Body of pancreas (tissue), 4 donors: ENCODE data around the gene LCMT1. TPM values are rescaled to one million over a fixed set of nuclear protein-coding genes. Genes with fewer than 3 reads are reported as not detected.

Source experiments
- ATAC-seq: fragments of 150-250 bp; one replicate; pipeline ENCODE4 v1.9.1; 2016
- DNase-seq, 4 donors: peaks; one replicate each; pipeline ENCODE4 v3.0.0-alpha.2; 2019
- H3K27ac ChIP-seq, 4 donors: fragments of 200-600 bp; sonication (generic); 1 replicate in 3 of 4; 2 replicates in 1 of 4; pipeline versions ENCODE4 v1.5.1 to v1.6.1; 2016 to 2019; ENCODE audit warnings: mild to moderate bottlenecking in 1 of 4, mixed read lengths in 1 of 4, moderate library complexity in 1 of 4
- H3K27me3 ChIP-seq, 2 donors: fragments of 200-600 bp; sonication (generic); one replicate each; pipeline ENCODE4 v1.6.0; 2016; ENCODE audit warnings: mild to moderate bottlenecking in 1 of 2
- H3K36me3 ChIP-seq, 2 donors: fragments of 200-600 bp; sonication (generic); replicated peaks in 1 of 2; 2 replicates each; pipeline ENCODE4 v1.5.1; 2016; ENCODE audit warnings: low read depth in 2 of 2; ENCODE audit not compliant: insufficient read depth in 1 of 2
- H3K4me1 ChIP-seq: fragments of 200-600 bp; sonication (generic); one replicate; pipeline ENCODE4 v1.6.0; 2016
- H3K4me3 ChIP-seq, 2 donors: fragments of 200-600 bp; sonication (generic); 1 replicate in 1 of 2; 2 replicates in 1 of 2; pipeline ENCODE4 v1.5.1; 2016 to 2019
- H3K9me3 ChIP-seq, 3 donors: fragments of 200-600 bp; sonication (generic); 1 replicate in 2 of 3; 2 replicates in 1 of 3; pipeline ENCODE4 v1.5.1; 2016
- CTCF ChIP-seq, 7 experiments: fragments of 450-650 bp in 4 of 7; fragments of 200-600 bp in 3 of 7; sonication (generic) in 3 of 7; IDR thresholded peaks; one replicate each; pipeline ENCODE4 v1.5.1; 2016 to 2019; ENCODE audit warnings: antibody characterized with exemption in 7 of 7
- POLR2A ChIP-seq, 3 donors: fragments of 450-650 bp; IDR thresholded peaks; one replicate each; pipeline ENCODE4 v1.6.1; 2016; ENCODE audit warnings: antibody characterized with exemption in 3 of 3, mild to moderate bottlenecking in 2 of 3
- WGBS, 2 donors: methylation state at CpG; one replicate each; pipeline ENCODE4 v1.1.5; 2017; 5-methylcytosine and 5-hydroxymethylcytosine counted together
- intact Hi-C: fragments of 100-400 bp; cut with DNase I; formaldehyde crosslinking; loops from one replicate; pipeline ENCODE4 v1.15.1; 2023
- total RNA-seq, 2 donors: library from RNA; depleted of rRNA; stranded (reverse); fragments of >200 nt; gene quantifications; one replicate each; pipeline ENCODE4 v1.1.0, GENCODE V29; 2016

Gene LCMT1
- total RNA-seq, 2 donors from 2014 or later = 23.4 to 30.6 TPM

GRCh38 chr16:25134166-25134700 lies 22.7 kb downstream of the LCMT1 start:
- no peaks in the 10 kb centered on the region for H3K9me3 ChIP-seq
- H3K27me3 ChIP-seq = no peaks in the 10 kb centered on the region
- intact Hi-C loops = no loop called here
- no peak overlapping the region for H3K4me3 ChIP-seq
- H3K4me1 ChIP-seq = no peaks in the 10 kb centered on the region
- TF ChIP-seq POLR2A (IDR thresholded peaks at IDR 0.05) (no peak), CTCF (IDR thresholded peaks at IDR 0.05) (no peak)
- no peak for ATAC-seq
- WGBS, 2 donors = 84 to 88% methylated on average over 4 of the region's 4 CpGs
- no peak for DNase-seq
- peaks cover 8 to 9% of the 10 kb centered on the region in 2 donors for H3K36me3 ChIP-seq
- no peak overlapping the region for H3K27ac ChIP-seq

DNA sequence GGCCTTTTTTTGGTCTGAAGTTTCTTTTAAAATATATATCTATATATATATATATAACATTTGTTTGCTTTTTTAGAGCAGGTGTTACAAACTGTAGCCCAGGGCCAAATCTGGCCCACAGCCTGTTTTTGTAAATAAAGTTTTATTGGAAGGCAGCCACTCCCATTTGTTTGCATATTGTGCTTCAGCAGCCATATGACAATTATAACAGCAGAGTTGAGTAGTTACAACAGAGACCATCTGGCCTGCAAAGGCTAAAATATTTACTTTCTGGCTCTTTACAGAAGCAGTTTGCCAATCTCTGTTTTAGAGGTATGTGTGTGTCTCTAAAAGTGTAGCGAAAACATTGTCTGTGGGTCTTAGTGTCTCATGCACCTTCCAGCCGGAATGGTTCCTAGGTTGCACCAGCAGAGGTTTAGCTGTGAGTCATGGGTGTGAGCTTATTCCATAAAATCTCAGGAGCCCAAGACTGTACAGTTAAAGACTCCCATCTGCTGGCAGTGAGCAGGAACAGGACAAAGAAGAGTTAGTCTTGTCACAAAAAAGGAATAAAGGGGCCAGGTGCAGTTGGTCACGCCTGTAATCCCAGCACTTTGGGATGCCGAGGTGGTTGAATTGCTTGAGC lies 23.8 kb downstream of the LCMT1 start:
- intact Hi-C loops = no loop called here
- DNase-seq = no peak

DNA sequence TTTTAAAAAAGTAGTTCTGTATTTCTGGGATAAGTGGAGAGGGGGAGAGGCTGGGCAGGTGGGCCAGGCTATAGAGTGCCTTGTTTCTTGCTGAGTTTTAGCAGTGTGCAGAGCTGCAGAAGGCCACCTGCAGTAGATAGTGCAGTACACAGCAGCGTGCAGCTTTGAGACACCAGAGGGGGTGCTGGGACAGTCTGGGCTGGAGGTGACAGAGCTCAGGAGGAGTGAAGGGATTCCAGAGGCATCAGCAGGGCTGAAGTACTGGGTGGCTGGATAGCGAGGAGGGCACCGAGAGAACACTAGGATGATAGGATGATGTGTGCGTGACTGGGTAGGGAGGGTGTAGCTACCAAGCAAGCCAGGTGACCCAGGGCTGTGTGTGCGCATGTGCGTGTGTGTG lies 26.6 kb downstream of the LCMT1 start:
- H3K27me3 ChIP-seq = no peaks in the 10 kb centered on the region
- no peaks in the 10 kb centered on the region for H3K4me1 ChIP-seq
- ATAC-seq (no peak), DNase-seq (no peak)
- intact Hi-C loops = no loop called here
- H3K9me3 ChIP-seq = no peaks in the 10 kb centered on the region
- WGBS, 2 donors = 84 to 89% methylated on average over 6 of the region's 6 CpGs
- TF ChIP-seq POLR2A (IDR thresholded peaks at IDR 0.05) (no peak), CTCF (IDR thresholded peaks at IDR 0.05) (no peak)
- no peak overlapping the region for H3K27ac ChIP-seq
- no peak overlapping the region for H3K4me3 ChIP-seq
- peaks cover 9 to 14% of the 10 kb centered on the region in 2 donors for H3K36me3 ChIP-seq

More for the DNA sequence above, 23.8 kb downstream of the LCMT1 start:
- no peaks in the 10 kb centered on the region for H3K9me3 ChIP-seq
- no peak for ATAC-seq
- no peak overlapping the region for H3K27ac ChIP-seq
- no peaks in the 10 kb centered on the region for H3K4me1 ChIP-seq
- no peak overlapping the region for H3K4me3 ChIP-seq
- WGBS, 2 donors = 90 to 94% methylated on average over 4 of the region's 4 CpGs
- H3K27me3 ChIP-seq = no peaks in the 10 kb centered on the region
- peaks cover 9 to 12% of the 10 kb centered on the region in 2 donors for H3K36me3 ChIP-seq
- TF ChIP-seq POLR2A (IDR thresholded peaks at IDR 0.05) (no peak), CTCF (IDR thresholded peaks at IDR 0.05) (no peak)

GRCh38 chr16:25140459-25140858 lies 28.9 kb downstream of the LCMT1 start:
- peaks cover 7% of the 10 kb centered on the region for H3K4me1 ChIP-seq
- TF ChIP-seq CTCF (IDR thresholded peaks at IDR 0.05) = no peak
- no peak for TF ChIP-seq POLR2A (IDR thresholded peaks at IDR 0.05)
- intact Hi-C loops = no loop called here
- no peak overlapping the region for H3K4me3 ChIP-seq
- 92 to 94% methylated on average over 6 of the region's 6 CpGs for WGBS, 2 donors
- H3K27ac ChIP-seq = no peak overlapping the region
- no peak for ATAC-seq
- no peaks in the 10 kb centered on the region for H3K27me3 ChIP-seq
- H3K9me3 ChIP-seq = no peaks in the 10 kb centered on the region
- DNase-seq = no peak
- peaks cover 0 to 6% of the 10 kb centered on the region in 2 donors for H3K36me3 ChIP-seq

- 85 to 90% methylated on average over 2 of the region's 2 CpGs for WGBS, 2 donors
- Histone ChIP-seq H3K4me1 (peaks cover 7% of the 10 kb centered on the region), H3K27ac (no peak overlapping the region), H3K9me3 (no peaks in the 10 kb centered on the region), H3K27me3 (no peaks in the 10 kb centered on the region), H3K36me3 (peaks cover 0 to 6% of the 10 kb centered on the region in 2 donors), H3K4me3 (no peak overlapping the region)
- TF ChIP-seq CTCF (IDR thresholded peaks at IDR 0.05) = no peak
- TF ChIP-seq POLR2A (IDR thresholded peaks at IDR 0.05) = no peak
- DNase-seq = peak in 1 of 4 donors; percentile 10
- ATAC-seq = no peak
- intact Hi-C loops = no loop called here
Measured at GRCh38 chr16:25141648-25142047, 30.1 kb downstream of the LCMT1 start.
